Panc1 (cell line): Measurements from ENCODE around the gene CDC42.

Source experiments
- CTCF ChIP-seq: fragments of 450-650 bp; IDR thresholded peaks from 2 replicates; pipeline ENCODE4 v1.5.1; 2017; ENCODE audit warnings: mild to moderate bottlenecking
- SIN3A ChIP-seq: IDR thresholded peaks from 2 replicates; pipeline ENCODE4 v1.6.1; 2012; ENCODE audit warnings: low read depth, mild to moderate bottlenecking, low read length, moderate library complexity, borderline replicate concordance; ENCODE audit not compliant: insufficient read depth
- TCF7L2 ChIP-seq: IDR thresholded peaks from 2 replicates; pipeline ENCODE4 v1.6.1; 2011; ENCODE audit warnings: mild to moderate bottlenecking, low read depth, low read length, inconsistent platforms

- peak; percentile 96 for TF ChIP-seq CTCF
- no peak for TF ChIP-seq TCF7L2
- TF ChIP-seq SIN3A, result no peak
Observed at GRCh38 chr1:22131875-22132486, 79.5 kb downstream of the CDC42 start.
